ENCODE results near the gene SLC2A13. TPM values are rescaled to one million over a fixed set of nuclear protein-coding genes. Genes with fewer than 3 reads are reported as not detected.

Gene SLC2A13
- total and polyA plus RNA-seq, 2 donors (not counting 3 experiments of a cell fraction or from before 2014, with no cell fraction given), result 1.2 to 4.9 TPM

- no peaks in the 10 kb centered on the region for H4K20me1 ChIP-seq (replicated peaks; ENCODE audit: control insufficient read depth, extremely low read depth, insufficient read depth, low read length)
- dilution Hi-C loops (cut with MboI; ENCODE audit: extremely low pct_ligation_motif_present, low sequenced_read_pairs) (no loop called here), intact Hi-C loops (cut with micrococcal nuclease) (no loop called here)
- no peak overlapping the region for H3K27ac ChIP-seq (ENCODE audit: insufficient read depth, low read depth, low read length)
- POLR2A ChIA-PET, result no interaction called here
- no peak for DNase-seq (ENCODE audit: low read depth, low spot score)
- H3K4me2 ChIP-seq (ENCODE audit: insufficient read depth, low read length), result no peak overlapping the region
- FAIRE-seq, result no peak
- BruUV-seq (replicated peaks), result no TSS peak
- no peaks in the 10 kb centered on the region for H3K36me3 ChIP-seq (ENCODE audit: control insufficient read depth in 2 of 2, extremely low read depth in 1 of 2, insufficient read depth in 2 of 2, low read length in 2 of 2)
- no peaks in the 10 kb centered on the region for H3K9me3 ChIP-seq (replicated peaks; ENCODE audit: control insufficient read depth, insufficient read depth, low read length)
- no peaks in the 10 kb centered on the region for H3K9me1 ChIP-seq (replicated peaks; ENCODE audit: control insufficient read depth, extremely low read depth, insufficient read depth, low read length)
- no peaks in the 10 kb centered on the region for H3K4me1 ChIP-seq (ENCODE audit: control insufficient read depth, extremely low read depth, insufficient read depth, low read length)
- H3K27me3 ChIP-seq (ENCODE audit: control insufficient read depth in 2 of 2, insufficient read depth in 2 of 2, low read length in 2 of 2), result no peaks in the 10 kb centered on the region
- no peak overlapping the region for H2AFZ ChIP-seq (ENCODE audit: low read depth, low read length)
- H3K4me3 ChIP-seq (replicated peaks in 1 of 3; ENCODE audit: insufficient read depth in 1 of 3, low read depth in 1 of 3, low read length in 3 of 3), result no peak overlapping the region
- TF ChIP-seq EZH2 (IDR thresholded peaks at IDR 0.05; ENCODE audit: borderline replicate concordance, low read depth, low read length, severe bottlenecking), result no peak
- TF ChIP-seq, protein P1, sequence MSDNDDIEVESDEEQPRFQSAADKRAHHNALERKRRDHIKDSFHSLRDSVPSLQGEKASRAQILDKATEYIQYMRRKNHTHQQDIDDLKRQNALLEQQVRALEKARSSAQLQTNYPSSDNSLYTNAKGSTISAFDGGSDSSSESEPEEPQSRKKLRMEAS (IDR thresholded peaks at IDR 0.05; ENCODE audit: insufficient read depth, insufficient read length), result no peak
- no peak for TF ChIP-seq GATA2 (IDR thresholded peaks at IDR 0.05; ENCODE audit: insufficient read depth, insufficient read length, low read depth, low read length)
- no peak for TF ChIP-seq MYC (IDR thresholded peaks at IDR 0.05; ENCODE audit: low read depth, low read length)
- no peak for TF ChIP-seq FOS (IDR thresholded peaks at IDR 0.05; ENCODE audit: borderline replicate concordance, insufficient read depth, low read length)
- TF ChIP-seq CTCF (IDR thresholded peaks at IDR 0.05; ENCODE audit: extremely low read depth in 1 of 2, insufficient read depth in 1 of 2, low read depth in 1 of 2, low read length in 2 of 2), result no peak
- TF ChIP-seq POLR2AphosphoS5 (IDR thresholded peaks at IDR 0.05; ENCODE audit: insufficient read depth, low read depth, low read length), result no peak
- TF ChIP-seq POLR2A (IDR thresholded peaks at IDR 0.05; ENCODE audit: low read depth, low read length), result no peak
- no peak for TF ChIP-seq JUN (IDR thresholded peaks at IDR 0.05; ENCODE audit: borderline replicate concordance, insufficient read depth, insufficient read length, low read depth)
- CTCF ChIA-PET, result interaction anchor here (0.8 kb wide), 1 partner anchor 220 kb away, joined by 3 read pairs; no protein-coding TSS in a partner anchor
- no peaks in the 10 kb centered on the region for H3K79me2 ChIP-seq (ENCODE audit: control insufficient read depth, insufficient read depth, low read length)
- H3K9ac ChIP-seq (replicated peaks; ENCODE audit: extremely low read depth, insufficient read depth, low read length), result no peak overlapping the region
Measured at GRCh38 chr12:39771456-39771855, 334.4 kb downstream of the SLC2A13 start.
